ENCODE results near the gene KNDC1. TPM values are rescaled to one million over a fixed set of nuclear protein-coding genes. Genes with fewer than 3 reads are reported as not detected.
"Not testable (repeated sequence)": the region's sequence is repeated elsewhere in the genome, so short reads cannot be mapped to it uniquely, and the experiment has no call there.

The KNDC1 gene
- total and polyA plus RNA-seq, 2 of the 13 experiments (the other 11 are each of a cell fraction or from before 2014, with no cell fraction given) = 0.69 TPM; not detected in 1

- TF ChIP-seq ZBED4 (CRISPR knock-in tag; IDR thresholded peaks at IDR 0.05; ENCODE audit: borderline replicate concordance) = no peak
- TF ChIP-seq MZF1 (CRISPR knock-in tag; IDR thresholded peaks at IDR 0.05; ENCODE audit: borderline replicate concordance) = no peak
- no peak for TF ChIP-seq NKX3-1 (CRISPR knock-in tag; IDR thresholded peaks at IDR 0.05)
Measured at GRCh38 chr10:133174689-133175263, 14.8 kb downstream of the KNDC1 start (continued).

- H3K9ac ChIP-seq (ENCODE audit: insufficient read depth, low read depth, low read length); H3K79me2 ChIP-seq (ENCODE audit: insufficient read depth, low read length); H4K20me1 ChIP-seq (ENCODE audit: insufficient read depth, low read length); BruUV-seq (replicated peaks); DNase-seq (ENCODE audit: low spot score); H3K27ac ChIP-seq (ENCODE audit: extremely low read length, insufficient read depth, low read length); H3K4me3 ChIP-seq (replicated peaks in 1 of 3; ENCODE audit: insufficient read depth in 1 of 3, low read depth in 2 of 3, low read length in 3 of 3); H3K4me2 ChIP-seq (ENCODE audit: low read depth, low read length); in situ Hi-C loops (cut with HindIII; ENCODE audit: extremely low pct_ligation_motif_present, low pct_unique_long_range_greater_than_20kb); CTCF ChIA-PET (ENCODE audit: low intra/inter-chr PET ratio, low total read pairs); ATAC-seq; H3K36me3 ChIP-seq (replicated peaks in 1 of 2; ENCODE audit: control insufficient read depth in 1 of 2, insufficient read depth in 2 of 2, low read length in 2 of 2); POLR2A ChIA-PET; H3K9me3 ChIP-seq (ENCODE audit: low read length); FAIRE-seq; intact Hi-C loops (cut with micrococcal nuclease; ENCODE audit: unreplicated experiment); H2AFZ ChIP-seq (ENCODE audit: low read length); H3K4me1 ChIP-seq (ENCODE audit: insufficient read depth, low read length): not testable (repeated sequence)
- WGBS (ENCODE audit: low lambda C conversion rate) = 3% methylated on average over 4 of the region's 4 CpGs
- peaks cover 3 to 18% of the 10 kb centered on the region in 2 experiments; a peak in 3 of 5 replicates for H3K27me3 ChIP-seq (ENCODE audit: control insufficient read depth in 1 of 2, insufficient read depth in 2 of 2, low read length in 2 of 2)
Measured at GRCh38 chr10:133175624-133176023, 15.6 kb downstream of the KNDC1 start.

Measured in HepG2 (cell line).